HG03066 (cell line): Measurements from ENCODE around the gene GOLT1A.

Source experiments
- ATAC-seq: cut with Tn5 transposase; IDR thresholded peaks from one replicate; pipeline ENCODE4 v1.9.1; 2021; ENCODE audit warnings: low read depth; ENCODE audit not compliant: unreplicated experiment

Gene GOLT1A, protein sequence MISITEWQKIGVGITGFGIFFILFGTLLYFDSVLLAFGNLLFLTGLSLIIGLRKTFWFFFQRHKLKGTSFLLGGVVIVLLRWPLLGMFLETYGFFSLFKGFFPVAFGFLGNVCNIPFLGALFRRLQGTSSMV

DNA sequence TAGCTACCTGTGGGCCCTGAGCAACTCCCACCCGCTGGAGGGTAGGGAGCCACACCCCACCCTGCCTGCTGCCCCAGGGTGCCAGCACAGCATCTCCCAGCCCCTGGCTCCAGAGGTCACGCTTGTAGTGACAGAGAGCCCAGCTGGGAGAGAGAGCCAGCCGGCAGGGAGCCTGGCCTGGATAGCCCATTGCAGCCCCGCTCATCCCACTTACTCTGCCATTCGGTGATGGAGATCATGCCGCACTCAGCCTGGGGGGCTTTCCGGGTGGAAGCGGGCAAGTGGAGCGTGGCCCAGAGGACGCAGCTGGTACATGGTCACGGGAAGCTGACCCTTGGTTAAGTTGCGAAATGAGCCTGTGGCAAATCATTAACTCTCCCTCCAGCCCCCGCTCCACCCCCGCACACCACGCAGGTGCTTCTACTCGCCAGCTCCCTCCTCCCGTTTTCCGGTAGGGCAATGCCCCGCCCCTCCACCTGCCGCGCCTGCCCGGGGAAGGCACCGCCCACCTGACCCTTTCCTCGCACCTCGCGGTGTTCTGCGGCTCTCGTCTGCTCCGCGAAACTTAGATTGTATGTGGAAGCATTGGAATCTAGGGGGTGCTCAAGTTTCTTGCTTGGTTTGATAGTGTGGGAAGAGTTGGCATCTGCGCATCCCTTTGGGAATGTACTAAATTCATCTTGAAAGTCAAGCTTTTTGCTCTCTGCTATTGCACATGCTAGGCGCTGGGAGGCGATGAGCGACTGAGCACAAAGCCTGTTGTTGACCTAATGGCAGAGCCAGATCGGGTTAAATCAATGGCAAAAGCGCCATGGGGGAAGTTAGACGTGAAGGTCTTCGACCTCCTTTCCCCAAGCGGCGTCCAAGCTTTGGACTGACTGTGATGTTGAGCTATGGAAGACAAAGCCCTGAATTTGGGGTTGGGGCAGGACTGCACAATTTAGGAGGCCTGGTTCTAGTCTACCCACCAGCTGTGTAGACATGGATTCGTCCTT lies at the start of gene GOLT1A:
GOLT1A (minus strand) TSS at position 321 of the 995 bp plus-strand sequence; CDS start at position 239, 82 bp downstream.
- ATAC-seq = peak; percentile 75

DNA sequence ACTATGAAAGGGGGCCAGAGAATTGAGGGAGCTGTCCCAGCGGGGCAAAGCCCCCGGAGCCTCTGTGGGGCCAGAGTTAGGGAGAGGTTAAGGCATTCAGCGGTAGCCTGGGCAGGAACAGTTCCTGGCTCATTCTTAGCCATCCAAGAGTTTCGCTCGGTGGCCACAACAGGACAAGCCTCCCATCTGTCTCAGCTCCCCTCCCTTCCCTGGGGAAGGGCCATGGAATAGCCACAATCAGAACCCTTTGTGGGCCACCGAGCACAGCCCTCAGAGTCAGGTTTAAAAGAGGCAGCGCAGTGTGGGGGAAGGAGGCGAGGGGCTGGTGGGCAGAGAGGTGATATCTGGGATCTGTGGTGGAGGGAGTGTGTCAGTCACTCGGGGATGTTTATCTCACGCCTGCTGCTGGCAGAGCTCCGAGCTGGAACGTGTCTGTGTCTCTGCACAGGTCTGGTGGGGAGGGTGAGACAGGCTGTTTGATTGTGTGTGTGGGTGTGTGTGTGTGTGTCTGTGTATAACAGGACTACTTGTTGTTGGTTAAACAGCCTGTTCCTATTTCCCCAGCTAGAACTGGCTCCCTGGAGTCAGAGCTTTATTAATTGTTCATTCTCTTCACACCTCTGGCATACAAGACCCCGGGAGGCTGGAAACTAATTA lies 49.6 kb upstream of the GOLT1A start:
- no peak for ATAC-seq

DNA sequence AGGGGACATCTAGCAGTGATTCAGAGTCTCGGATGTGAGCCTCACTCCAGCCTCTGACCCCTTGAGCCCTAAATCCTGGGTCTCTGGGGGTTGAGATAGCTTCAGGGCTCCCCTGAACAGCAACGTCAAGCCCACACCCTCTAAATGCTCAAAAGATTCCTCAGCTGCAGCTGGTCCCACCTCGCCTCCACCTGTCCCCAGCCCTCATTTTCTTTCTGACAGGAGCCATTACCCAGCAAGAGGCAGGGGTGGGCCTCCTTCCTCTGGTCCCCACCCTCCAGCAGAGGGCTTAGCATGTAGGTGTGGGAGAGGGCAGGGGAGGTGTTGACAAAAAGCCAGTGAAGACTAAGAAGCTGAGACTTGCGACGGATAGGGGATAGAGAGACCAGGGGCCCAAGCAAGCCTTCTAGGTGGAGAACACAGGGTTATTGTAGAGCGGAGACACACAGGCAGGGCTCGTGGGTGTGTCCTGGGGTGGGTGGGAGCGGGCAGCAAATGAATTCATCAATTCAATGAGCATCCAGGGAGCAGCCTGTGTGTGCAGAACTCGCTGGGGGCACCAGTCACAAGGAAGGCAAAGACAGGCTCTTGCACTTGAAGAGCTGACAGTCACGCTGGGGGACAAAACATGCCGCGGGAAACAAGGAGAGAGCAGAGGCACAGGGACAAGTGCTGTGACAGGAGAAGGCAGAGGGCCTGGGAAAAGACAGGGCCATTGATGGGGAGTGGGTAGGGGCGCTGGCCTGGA lies 48.9 kb upstream of the GOLT1A start:
- no peak for ATAC-seq

DNA sequence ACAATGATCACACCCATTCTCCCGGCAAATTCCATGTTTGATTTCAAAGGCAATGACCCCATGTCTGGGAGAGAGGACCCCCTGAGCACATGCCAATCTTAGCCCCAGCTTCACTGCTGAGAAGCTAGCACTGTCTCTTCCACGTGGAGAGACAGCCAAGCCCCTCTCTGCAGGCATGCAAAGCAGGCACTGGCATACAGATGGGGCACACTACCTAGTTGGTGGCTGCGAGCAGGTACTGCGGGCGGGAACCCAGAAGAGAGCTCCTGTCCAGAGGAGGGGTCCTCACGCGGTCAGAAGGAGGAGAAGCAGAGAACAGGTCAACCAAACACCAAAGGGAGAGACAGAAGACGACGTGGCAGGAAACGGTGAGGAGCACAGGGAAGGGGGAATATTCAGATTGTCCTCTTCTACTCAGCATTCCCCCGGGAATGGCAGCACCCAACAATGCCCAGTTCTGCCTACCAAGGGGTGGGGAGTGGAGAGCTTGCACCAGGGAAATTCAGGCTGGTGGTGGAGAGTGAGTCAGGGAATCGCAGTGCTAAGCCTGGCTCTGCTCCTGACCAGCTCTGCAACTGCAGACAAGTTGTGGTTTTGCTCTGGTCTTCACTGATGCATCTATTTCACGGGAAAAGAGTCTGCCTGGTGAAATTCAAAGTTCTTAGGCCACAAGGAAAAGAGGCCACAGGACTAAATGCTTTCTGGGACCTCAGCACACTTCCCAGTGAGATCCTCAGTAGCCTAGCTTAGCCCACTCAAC lies 48.1 kb upstream of the GOLT1A start:
- ATAC-seq = no peak

DNA sequence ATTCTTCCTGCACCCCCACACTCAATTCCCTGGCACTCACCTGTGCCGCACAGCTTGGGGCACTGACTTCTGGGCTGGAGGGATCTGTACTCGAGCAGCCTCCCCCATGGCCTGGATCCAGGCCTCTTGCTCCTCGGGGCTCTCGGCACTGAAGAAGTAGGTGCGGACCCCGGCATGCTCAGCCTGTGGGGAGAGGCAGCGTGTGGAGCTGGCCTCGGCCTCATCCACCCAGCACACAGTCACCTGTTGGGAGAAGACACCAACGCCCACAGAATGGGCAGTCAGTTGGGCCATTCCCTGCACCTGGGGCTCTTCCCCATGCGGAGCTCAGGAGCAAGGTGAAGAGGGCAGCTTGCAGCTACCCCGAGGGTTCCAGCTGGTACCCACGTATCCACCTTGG lies 47.5 kb upstream of the GOLT1A start:
- no peak for ATAC-seq

DNA sequence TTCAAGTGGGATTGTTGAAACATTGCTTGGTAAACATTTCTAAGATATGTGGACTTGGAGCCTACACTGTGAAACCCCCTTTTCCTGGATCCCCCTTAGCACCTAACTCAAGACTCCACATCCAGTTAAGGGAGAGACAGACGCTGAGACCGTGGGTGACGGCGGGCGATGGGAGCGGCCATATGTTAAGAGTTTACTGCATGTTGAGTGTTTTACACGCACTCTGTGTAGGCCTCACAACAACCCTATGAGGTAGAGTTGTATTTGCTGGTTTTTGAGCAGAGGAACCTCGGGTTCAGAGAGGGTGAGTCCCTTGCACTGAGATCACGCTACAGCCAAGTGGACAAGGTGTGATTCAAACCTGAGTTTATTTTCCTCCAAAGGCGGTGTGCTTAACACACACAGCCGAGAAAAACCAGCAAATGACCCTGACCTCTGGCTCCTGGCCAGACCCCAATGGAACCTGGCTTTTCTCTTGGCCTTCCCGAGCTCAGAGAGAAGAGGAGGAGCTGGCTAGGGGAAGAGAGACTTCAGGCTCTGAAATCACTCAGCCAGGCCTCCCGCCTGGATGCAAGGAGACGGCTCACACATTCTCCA lies 46.9 kb upstream of the GOLT1A start:
- ATAC-seq = no peak

DNA sequence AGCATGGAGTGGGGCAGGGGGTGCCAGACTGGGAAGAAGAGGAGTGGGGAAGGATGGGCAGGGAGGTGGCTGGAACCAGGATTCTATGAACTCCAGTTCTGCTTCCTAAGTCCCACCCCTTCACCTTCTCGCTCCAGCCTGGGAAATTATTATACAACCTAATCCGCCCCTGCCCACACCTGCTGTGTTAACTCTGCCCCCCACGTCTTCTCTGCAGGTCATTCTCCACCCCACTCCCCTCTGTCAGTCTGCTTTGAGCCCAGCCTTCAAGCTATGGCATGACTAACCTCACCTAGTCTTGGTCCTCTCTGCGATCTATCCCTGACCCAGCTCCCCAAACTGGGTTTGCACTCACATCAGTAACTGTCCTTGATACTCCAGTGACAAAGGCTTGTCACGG lies 46.0 kb upstream of the GOLT1A start:
- no peak for ATAC-seq

DNA sequence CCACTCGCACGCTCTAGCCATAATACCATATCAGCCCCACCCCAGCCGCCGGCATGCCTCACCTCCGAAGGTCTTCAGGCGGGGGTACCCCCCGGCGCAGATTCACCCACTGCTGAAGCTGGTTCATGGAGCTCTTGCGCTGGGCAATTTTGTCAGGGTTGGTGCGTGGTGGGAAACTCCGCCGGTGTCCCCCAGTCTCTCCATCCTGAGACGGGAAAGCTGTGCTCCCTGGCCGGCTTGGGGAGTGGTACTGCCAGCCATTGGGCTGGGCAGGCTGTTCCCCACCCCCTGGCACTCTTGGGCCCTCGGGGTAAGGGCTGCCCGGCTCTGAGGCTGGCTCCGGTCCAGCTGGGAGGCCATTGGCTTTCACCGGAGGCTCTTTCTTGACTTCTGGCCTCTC lies 45.4 kb upstream of the GOLT1A start:
- no peak for ATAC-seq

DNA sequence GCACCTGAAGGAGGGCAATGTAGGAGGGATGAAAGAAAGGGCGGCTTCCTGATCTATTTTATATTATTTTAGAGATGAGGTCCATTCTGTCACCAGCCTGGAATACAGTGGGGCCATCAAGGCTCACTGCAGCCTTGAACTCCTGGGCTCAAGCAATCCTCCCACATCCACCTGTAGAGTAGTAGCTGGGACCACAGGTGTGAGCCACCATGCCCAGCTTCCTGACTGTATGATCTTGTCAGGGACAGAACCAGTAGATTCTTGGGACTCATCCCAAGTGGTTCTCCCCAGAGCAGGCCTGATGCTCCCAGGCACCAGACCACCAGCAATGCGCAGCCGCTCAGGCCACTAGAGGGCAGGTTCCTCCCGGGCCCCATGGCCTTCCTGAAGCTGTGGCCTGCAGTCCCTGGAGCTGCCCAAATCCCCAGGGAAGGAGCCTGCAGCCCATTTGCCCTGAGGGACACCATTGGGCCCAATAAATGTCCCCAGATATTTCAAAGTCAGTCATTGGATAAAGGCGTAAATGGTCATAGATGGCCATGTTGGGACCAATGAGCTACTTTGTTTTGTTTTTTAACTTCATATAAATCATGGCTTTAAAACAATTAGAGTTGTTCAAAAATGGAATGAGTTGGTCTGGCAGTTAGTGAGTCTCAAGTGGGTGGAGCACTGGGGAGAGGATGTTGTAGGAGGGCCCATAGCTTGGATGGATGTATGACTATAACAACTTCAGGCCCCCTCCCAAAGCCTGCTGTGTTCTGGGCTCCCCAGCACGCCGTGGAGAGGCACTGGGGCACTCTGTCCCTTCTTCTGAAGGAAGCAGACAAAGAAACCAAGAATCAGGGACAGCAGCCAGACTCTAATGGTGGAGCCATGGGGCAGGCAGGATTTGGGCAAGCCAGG lies 44.7 kb upstream of the GOLT1A start:
- no peak for ATAC-seq

DNA sequence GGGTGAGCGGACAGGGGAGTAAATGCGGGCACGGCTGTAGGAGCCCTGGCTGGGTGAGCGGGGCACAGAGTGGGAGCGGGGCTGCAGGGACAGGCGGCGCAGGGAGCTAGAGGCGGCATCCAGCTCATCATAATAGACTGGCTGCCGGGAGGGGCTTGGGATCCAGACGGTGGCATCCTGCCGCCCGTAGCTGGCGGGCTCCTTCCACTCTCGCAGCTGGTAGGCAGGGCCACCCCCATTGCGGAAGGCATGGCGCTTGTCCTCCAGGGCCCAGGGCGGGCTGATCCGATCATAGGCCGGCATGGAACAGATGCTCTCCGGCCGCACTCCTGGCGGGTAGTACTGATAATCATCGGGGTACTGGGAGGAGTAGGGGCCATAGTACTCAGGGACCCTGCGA lies 43.7 kb upstream of the GOLT1A start:
- ATAC-seq = no peak

DNA sequence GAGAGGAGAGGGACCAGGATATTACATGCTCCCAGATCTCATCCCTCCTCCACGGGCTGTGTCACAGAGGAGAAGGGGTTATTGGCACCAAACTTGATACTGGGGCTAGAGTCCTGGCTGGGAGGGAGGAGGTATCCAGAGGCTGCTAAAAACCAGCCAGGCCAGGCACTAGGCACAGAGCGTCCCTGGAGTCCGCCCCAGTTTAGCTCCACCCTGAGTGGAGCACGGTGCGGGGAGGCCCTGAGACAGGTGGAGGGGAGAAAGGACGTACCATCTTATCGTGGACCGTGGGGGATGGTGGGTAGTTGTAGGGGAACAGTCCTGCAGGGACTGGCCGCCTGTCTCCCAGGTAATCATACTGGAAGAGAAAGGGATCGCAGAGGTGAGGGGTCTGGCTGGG lies 42.7 kb upstream of the GOLT1A start:
- no peak for ATAC-seq

DNA sequence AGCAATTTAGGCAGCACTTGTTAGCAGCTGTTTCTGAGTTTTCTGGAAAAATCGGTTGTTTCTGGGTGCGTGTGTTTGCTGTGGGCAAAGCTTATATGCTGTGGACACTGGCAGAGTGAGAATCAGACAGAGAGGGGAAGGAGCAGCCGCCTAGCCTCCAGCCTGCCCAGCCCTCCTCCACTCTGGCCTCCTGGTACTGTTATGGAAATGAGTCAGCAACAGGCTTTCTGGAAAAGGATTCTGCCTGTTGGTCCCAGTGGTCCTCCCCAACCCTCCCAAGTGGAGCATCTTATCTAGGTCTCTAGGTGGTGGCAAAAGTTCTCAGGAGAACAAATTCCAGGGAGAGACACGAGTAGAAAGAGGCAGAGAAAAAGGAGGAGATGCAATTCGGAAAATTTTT lies 42.2 kb upstream of the GOLT1A start:
- ATAC-seq = no peak

DNA sequence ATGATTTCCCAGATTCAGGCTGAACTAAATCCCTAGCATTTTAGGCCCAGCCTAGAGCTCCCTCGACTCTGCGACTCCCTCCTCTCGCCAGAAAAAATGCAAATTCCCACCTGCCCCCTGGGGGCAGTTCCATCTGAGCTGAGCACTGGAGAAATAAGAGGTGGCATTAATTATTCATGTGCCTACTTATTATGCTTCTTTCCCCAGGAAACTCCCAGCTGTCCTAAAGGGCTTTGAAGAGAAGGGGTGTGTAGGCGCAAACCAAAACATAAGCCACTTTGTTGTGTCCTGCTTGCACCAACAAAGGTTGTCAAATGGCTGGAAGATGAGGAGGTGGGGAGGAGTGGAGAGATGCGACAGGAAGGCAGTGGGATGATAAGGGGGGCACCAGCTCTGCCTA lies 41.4 kb upstream of the GOLT1A start:
- ATAC-seq = no peak

DNA sequence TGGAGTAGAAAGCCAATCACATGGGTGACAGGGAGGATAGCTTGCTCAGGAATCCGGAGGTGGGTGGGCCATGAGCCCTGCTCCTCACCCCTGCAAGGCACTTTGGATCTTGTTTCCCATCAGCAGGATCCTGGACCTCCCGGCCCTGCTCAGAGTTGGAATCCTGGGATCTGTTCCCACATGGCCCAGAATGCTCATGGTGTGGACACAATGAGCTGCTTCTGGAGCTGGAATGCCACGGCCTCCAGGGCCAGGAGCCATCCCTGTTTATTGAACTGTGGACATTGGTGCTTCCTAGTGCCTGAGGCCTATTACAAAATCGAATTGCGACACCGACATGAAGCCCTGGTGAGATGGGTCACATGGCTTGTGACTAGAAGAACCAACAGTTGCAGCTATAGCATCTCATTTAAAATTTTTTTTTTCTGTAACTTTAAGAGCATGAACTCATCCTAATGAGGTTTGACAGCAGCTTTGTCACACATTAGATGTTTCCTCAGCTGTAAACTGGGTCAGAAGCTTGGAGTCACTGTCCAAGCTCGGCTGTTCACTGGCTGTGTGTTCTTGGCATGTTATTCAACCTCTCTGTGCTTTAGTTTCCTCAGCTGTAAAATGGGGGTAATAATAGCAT lies 40.4 kb upstream of the GOLT1A start:
- no peak for ATAC-seq

DNA sequence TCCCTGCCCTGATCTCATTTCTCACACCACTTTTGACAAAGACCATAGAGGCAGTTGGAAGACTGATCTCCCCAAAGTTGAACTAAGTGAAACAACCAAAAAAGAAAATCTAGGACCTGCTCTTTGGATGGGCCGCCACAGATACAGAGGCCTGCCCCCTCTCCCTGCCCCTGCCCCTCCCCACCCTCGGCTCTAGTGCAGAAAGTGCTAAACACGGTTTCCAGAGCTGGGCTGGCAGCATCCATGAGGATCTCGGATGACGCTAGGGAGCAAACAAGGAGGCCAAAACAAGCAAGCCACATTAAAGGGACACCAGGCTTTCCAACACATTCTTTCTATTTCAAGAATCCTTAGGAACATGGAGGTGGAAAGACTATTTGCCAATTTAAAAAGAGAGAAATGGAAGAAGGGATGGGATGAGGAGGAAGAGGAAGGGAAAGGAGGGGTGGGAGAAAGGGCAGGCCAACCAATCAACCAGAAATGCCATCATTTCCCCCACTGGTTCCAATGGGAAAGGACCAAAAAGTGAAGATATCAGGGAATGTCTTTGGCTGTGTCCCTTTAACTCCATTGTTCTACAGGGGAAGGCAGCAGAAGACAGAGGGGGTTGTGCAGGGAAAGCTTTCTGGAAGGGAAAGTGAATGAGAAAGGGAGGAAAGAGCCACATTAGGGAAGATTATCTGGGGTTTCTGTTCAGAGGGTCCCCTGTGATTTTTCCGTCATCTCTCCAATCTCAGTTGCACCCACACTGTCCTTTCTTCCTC lies 38.3 kb upstream of the GOLT1A start:
- ATAC-seq = no peak

DNA sequence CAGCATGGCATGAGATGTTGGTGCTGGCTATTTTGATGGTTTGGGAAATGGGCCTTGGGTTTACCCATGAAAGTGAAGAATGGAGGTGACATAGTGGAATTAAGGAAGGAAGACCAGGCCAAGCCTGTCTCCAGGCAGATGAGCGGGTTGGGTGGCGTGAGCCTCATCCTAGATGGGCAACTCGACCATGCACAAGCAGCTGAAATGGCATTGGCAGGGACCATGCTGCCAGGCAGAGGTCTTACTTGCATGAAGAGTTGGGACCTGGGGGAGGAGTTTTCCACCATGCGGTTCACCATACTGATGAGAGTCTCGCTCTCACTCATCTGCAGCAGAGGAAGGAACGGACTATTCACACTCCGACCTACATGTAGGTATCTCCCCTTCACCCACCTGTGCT lies 37.5 kb upstream of the GOLT1A start:
- no peak for ATAC-seq

DNA sequence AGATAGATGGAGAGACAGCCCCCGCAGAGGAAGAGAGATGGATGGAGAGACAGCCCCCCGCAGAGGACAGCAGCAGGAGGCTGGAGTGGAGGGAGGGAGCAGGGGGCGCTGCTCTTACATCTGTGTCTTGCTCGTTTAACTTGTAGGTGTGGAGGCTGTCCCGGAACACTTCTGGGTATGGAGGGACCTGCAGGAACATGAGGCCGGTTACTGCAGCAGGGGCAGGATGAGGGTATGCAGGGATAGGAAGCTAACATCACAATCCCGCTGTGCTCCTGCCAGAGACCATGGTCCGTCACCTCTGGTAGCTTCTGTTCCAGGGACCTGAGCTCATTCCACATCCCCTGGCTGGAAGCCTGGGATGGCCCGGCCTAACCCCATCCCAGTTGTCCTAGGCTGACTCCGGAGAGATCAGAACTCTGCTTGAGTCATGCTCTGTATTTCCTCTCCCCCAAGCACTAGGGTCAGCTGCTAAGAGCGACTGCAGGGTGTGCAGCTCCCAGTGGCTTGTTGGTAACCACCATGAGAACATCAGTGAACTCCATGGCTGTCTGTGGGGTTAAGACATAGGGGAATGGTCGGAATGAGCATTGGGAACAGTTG lies 36.7 kb upstream of the GOLT1A start:
- ATAC-seq = no peak
